SK-N-MC (cell line): ENCODE measurements around the gene PRND.
"Not testable (repeated sequence)": the region's sequence is repeated elsewhere in the genome, so short reads cannot be mapped to it uniquely, and the experiment has no call there.

Source experiments
- DNase-seq: peaks from one replicate; pipeline ENCODE4 v3.0.0-alpha.2; 2011; ENCODE audit warnings: low read depth, low spot score
- H3K27ac ChIP-seq: fragments of 200-600 bp; sonication (generic); 2 replicates; pipeline ENCODE4 v1.5.1; 2016; ENCODE audit warnings: mixed run types
- H3K36me3 ChIP-seq: fragments of 200-600 bp; sonication (generic); 2 replicates; pipeline ENCODE4 v1.6.1; 2017; ENCODE audit warnings: antibody characterized with exemption, low read length, mixed read lengths; ENCODE audit not compliant: insufficient read depth
- H3K4me3 ChIP-seq: fragments of 200-600 bp; sonication (generic); 2 replicates; pipeline ENCODE4 v1.5.1; 2016
- H3K9ac ChIP-seq: fragments of 200-600 bp; sonication (generic); 2 replicates; pipeline ENCODE4 v1.8.0; 2017; ENCODE audit warnings: mixed run types, mixed read lengths; ENCODE audit not compliant: insufficient read length
- H3K9me3 ChIP-seq: fragments of 200-600 bp; sonication (generic); 2 replicates; pipeline ENCODE4 v1.6.1; 2017; ENCODE audit warnings: low read depth, mild to moderate bottlenecking, antibody characterized with exemption, low read length, moderate library complexity, mixed read lengths
- EZH2 ChIP-seq: fragments of 200-600 bp; sonication (generic); IDR thresholded peaks from one replicate; pipeline ENCODE4 v1.6.1; 2017; ENCODE audit warnings: antibody characterized with exemption
- FOXP2 ChIP-seq: optimal IDR thresholded peaks from 2 replicates; pipeline ENCODE3; 2011; ENCODE audit warnings: mild to moderate bottlenecking, moderate library complexity; ENCODE audit not compliant: insufficient read depth; ENCODE audit errors: extremely low read length, control extremely low read depth
- POLR2AphosphoS5 ChIP-seq: IDR thresholded peaks from 2 replicates; pipeline ENCODE4 v1.6.1; 2012; ENCODE audit warnings: mild to moderate bottlenecking, low read depth, low read length, borderline replicate concordance

The PRND gene

DNA sequence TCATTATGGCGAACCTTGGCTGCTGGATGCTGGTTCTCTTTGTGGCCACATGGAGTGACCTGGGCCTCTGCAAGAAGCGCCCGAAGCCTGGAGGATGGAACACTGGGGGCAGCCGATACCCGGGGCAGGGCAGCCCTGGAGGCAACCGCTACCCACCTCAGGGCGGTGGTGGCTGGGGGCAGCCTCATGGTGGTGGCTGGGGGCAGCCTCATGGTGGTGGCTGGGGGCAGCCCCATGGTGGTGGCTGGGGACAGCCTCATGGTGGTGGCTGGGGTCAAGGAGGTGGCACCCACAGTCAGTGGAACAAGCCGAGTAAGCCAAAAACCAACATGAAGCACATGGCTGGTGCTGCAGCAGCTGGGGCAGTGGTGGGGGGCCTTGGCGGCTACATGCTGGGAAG is 22.5 kb upstream of the PRND start:
- H3K27ac ChIP-seq: no peak overlapping the region
- TF ChIP-seq EZH2: no peak
- TF ChIP-seq POLR2AphosphoS5: no peak
- no peak for TF ChIP-seq FOXP2

DNA sequence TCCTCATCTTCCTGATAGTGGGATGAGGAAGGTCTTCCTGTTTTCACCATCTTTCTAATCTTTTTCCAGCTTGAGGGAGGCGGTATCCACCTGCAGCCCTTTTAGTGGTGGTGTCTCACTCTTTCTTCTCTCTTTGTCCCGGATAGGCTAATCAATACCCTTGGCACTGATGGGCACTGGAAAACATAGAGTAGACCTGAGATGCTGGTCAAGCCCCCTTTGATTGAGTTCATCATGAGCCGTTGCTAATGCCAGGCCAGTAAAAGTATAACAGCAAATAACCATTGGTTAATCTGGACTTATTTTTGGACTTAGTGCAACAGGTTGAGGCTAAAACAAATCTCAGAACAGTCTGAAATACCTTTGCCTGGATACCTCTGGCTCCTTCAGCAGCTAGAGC is 21.8 kb upstream of the PRND start:
- DNase-seq: no peak
- H3K4me3 ChIP-seq: no peak overlapping the region
- peaks cover 37% of the 10 kb centered on the region for H3K36me3 ChIP-seq
- H3K27ac ChIP-seq: no peak overlapping the region
- H3K9me3 ChIP-seq: no peaks in the 10 kb centered on the region
- no peak overlapping the region for H3K9ac ChIP-seq
- TF ChIP-seq EZH2 (no peak), POLR2AphosphoS5 (no peak), FOXP2 (no peak)

More for the DNA sequence above, 22.5 kb upstream of the PRND start:
- H3K9me3 ChIP-seq: no peaks in the 10 kb centered on the region
- H3K4me3 ChIP-seq: no peak overlapping the region
- DNase-seq: no peak
- peaks cover 39% of the 10 kb centered on the region for H3K36me3 ChIP-seq
- no peak overlapping the region for H3K9ac ChIP-seq

DNA sequence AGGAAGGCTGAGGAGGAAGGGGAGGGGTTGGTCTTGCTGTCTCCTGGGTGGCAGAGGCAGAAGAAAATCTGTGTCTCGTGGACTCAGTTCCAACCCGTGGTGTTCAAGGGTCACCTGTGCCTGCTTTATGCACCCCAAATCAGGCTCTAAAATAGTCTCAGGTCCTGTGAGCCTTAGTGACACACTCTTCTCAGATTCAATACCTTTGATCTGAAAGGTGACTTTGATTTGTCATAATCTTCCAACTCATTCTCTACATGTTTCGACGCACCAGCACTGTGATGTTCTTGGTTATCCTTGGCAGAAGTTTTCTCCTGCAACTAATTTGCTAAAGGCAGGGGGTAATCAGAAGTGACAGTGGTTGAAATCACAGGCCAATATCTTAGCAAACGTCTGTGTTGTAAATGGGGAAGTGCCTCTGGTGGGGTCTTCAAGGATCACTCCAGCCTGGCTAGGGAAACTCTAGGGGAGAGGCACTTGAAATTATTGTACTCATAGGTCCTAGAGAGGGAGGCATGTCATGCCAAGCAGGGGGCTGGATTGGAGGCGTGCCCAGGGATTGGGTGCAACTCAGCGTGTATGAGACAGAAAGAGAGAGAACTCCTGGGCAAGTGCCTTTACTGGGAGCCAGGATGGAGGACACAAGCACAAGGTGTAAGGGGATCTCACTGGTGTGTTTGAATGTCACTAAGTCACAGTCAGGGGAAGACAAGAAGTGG is 19.0 kb upstream of the PRND start:
- Histone ChIP-seq H3K27ac (no peak overlapping the region), H3K9me3 (no peaks in the 10 kb centered on the region), H3K36me3 (peaks cover 24% of the 10 kb centered on the region), H3K9ac (no peak overlapping the region), H3K4me3 (no peak overlapping the region)
- DNase-seq: no peak
- TF ChIP-seq FOXP2 (no peak), POLR2AphosphoS5 (no peak), EZH2 (no peak)

DNA sequence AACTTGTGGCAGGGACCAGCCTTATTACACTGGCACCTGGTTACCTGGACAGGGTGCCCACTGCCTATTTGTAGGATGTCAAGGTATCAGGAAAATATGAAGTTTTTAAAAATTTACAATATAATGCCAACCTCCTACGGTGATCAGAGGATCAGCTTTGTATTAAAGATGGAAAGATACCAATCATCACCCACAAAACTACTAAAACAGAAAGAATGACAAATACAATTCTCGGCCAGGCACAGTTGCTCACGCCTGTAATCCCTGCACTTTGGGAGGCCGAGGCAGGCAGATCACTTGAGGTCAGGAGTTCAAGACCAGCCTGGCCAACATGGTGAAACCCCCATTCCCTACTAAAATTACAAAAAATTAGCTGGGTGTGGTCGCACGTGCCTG is 18.4 kb upstream of the PRND start:
- Histone ChIP-seq H3K36me3 (peaks cover 24% of the 10 kb centered on the region), H3K27ac (no peak overlapping the region), H3K9me3 (no peaks in the 10 kb centered on the region), H3K4me3 (no peak overlapping the region), H3K9ac (no peak overlapping the region)
- no peak for TF ChIP-seq POLR2AphosphoS5
- TF ChIP-seq EZH2: no peak
- TF ChIP-seq FOXP2: no peak
- DNase-seq: no peak

DNA sequence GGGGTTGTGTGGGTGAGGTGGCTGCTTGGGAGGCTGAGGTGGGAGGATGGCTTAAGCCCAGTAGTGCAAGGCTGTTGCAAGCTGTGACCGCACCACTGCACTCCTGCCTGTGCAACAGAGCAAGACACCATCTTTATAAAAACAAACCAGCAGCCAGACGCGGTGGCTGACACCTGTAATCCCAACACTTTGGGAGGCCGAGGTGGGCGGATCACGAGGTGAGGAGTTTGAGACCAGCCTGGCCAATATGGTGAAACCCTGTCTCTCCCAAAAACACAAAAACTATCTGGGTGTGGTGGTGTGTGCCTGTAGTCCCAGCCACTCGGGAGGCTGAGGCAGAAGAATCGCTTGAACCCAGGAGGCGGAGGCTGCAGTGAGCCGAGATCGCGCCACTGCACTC is 14.8 kb upstream of the PRND start:
- not testable (repeated sequence) for H3K36me3 ChIP-seq, H3K4me3 ChIP-seq, H3K9me3 ChIP-seq, H3K27ac ChIP-seq, H3K9ac ChIP-seq, DNase-seq

DNA sequence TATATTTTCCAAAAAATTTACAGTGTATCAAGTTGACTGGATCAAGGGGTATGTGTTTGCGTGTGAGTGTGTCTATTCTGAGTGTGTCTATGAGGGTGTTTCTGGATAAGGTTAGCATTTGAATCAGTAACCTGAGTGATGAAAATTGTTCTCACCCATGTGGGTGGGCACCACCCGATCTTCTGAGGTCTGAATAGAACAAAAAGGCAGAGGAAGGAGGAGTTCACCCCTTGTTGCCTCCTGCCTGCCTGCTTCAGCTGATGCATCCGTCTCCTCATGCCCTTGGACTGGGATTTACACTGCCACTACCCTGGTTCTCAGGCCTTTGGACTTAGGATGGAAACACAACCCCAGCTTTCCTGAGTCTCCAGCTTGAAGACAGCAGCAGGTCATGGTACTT is 13.7 kb upstream of the PRND start:
- Histone ChIP-seq H3K27ac (no peak overlapping the region), H3K4me3 (no peak overlapping the region), H3K9ac (no peak overlapping the region), H3K9me3 (no peaks in the 10 kb centered on the region), H3K36me3 (no peaks in the 10 kb centered on the region)
- DNase-seq: no peak
- TF ChIP-seq POLR2AphosphoS5 (no peak), EZH2 (no peak), FOXP2 (no peak)

DNA sequence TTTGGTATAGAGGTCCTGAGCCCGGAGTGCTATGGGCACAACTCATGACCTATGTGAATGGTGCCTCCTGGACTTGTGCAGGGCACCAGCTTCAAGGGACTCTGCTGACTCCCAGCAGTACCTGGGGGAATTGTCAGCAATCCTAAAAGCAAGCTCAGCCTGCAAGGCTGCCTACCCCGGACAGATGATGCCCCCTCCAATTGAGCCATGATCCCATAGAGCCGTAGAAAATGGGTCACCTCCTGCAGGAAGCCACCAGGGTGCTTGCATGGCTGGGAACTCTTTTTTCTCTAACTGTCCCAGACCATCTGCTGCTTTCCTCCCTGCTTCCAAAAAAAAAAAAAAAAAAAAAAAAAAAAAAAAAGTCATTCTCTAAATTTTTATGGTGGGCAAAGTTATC is 12.9 kb upstream of the PRND start:
- no peak overlapping the region for H3K4me3 ChIP-seq
- H3K9ac ChIP-seq: no peak overlapping the region
- H3K27ac ChIP-seq: no peak overlapping the region
- no peak for TF ChIP-seq EZH2
- no peak for TF ChIP-seq POLR2AphosphoS5
- TF ChIP-seq FOXP2: no peak
- H3K36me3 ChIP-seq: no peaks in the 10 kb centered on the region
- DNase-seq: no peak
- H3K9me3 ChIP-seq: no peaks in the 10 kb centered on the region

DNA sequence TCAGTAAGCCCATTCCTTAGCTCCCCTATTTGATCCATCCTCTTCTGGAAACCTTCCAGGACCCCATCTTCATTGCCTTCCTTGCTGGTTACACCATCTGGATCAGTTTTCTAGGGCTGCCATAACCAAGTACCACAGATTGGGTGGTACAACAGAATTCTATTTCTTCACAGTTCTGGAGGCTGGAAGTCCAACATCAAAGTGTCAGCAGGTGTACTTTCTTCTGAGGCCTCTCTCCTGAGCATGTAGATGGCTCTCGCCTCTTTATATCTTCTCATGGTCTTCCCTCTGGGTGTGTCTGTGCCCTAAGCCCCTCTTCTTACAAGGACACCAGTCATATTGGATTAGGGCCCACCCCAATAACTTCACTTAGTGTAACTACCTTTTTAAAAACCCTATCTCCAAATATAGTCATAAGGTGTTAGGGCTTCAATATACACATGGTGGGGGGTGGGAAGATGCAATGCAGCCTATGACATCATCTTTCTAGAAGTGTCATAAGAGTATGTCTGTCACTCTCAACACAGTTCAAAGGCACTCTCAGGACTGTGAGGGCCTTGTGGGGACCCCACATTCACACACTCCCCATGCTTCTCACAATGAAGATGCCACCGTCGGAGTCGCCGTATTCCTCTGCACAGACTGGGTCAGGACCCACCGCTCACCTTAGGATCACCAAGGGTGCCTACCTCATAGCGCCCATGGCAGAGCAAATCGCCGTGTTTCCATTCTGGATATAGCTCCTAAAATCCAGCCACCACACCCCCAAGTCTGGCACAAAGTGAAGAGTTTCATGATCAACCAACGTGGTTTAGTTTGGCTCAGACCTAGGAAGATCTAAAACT is 12.2 kb upstream of the PRND start:
- Histone ChIP-seq H3K36me3 (no peaks in the 10 kb centered on the region), H3K4me3 (no peak overlapping the region), H3K27ac (no peak overlapping the region), H3K9me3 (no peaks in the 10 kb centered on the region), H3K9ac (no peak overlapping the region)
- TF ChIP-seq FOXP2 (no peak), POLR2AphosphoS5 (no peak), EZH2 (no peak)
- no peak for DNase-seq
